CD4-positive, alpha-beta T cell treated with Interleukin-4 for 4 hours (primary cell): ENCODE results near the gene ENTPD2.
"Not testable (repeated sequence)": the region's sequence is repeated elsewhere in the genome, so short reads cannot be mapped to it uniquely, and the experiment has no call there.

Source experiments
- DNase-seq: peaks from one replicate; pipeline ENCODE4 v3.0.0-alpha.2; 2020

ENTPD2 gene

DNA sequence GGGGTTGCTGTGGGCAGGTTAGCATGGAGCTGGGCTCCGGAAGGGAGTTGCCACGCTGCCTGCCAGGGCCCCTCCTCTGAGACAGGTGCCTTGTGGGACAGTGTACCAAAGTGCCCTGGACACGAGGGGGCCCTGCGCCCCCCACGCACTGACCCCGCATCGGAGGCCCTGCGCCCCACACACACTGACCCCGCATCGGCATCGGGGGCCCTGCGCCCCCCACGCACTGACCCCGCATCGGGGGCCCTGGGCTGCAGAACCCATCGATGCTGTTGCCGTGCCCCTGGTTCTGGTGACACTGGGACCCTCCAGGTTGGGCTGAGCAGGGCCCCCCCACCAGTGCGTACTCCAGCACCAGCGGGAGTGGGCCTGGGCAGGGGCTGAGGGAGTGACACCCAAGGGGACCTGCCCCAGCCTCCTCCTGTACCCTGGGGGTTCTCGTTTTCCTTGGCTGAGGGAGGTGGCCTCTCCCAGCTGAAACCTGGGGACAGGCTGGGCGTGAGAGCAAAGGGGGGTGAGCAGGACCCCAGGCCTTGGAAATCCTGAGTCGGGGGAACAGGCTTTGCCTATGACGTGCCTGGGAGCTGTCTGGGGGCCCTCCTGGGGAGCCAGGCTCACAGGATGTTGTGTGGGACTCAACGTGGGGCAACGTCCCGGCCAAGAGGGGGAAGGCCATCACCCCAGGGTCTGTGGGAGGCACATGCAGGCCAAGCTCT lies 9.6 kb upstream of the ENTPD2 start:
- DNase-seq: no peak

DNA sequence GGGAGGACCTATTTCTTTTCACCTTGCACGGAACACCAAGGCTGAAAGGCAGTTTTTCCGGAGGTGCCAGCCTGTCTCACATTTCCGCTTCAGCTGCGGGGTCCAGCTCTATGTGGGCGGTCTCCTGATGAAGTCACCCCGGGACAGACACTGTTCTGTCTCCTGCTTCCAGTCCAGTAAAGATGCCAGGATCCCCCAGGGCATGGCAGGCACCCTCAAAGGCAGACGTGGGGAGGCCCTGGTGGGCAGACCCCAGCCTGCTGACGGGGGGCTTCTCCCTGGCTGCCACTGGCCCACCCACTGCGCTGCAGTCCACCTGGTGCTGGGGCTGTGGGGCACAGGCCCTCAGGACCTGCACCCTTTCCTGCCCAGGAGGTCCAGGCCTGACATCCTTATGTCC lies 8.9 kb upstream of the ENTPD2 start:
- DNase-seq: not testable (repeated sequence)

DNA sequence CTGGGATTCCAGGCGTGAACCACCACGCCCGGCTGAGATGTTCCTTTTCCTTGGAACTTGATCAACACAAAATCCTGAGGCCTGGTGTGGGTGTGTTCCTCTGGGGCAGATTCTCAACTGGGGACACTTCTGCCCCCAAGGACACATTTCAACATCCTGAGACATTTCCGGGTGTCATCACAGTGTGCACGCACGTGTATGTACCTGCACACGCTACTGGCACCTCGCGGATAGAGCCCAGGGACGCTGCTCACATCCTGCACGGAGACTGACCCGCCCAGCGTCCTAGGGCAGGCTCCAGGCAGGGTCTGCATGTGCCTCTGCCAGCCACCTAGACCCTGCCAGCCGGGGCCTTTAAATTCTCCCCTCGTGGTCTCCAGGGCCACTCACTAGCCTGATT lies 8.5 kb upstream of the ENTPD2 start:
- DNase-seq: no peak

DNA sequence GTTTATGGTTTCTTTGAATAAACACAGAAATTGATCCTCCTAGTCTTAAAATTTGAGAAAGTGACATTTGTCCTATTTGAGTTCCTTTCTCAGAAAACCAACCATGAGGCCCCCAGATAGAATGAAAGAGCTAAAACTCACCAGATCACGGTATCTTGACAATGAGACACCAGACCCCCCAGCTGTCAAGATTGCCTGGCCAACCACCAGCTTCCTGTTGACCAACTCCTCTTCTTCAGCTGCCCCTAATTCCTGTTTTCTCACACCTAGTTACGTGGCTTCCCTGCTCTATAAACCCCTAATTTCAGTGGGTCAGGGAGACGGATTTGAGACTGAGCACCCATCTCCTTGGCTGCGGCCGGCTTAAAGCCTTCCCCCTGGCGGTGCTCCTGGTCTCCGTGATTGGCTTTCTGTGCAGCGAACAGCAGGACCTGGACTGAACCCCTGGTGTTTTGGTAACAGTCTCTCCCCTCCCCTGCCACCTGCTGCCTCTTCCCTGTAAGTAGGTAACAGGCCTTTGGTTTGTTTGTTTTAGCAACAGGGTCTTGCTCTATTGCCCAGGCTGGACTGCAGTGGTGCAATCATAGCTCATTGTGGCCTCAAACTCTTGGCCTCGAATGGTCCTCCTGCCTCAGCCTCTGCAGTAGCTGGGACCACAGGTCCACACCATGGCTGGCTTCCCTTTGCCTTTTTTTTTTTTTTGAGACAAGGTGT lies 4.8 kb upstream of the ENTPD2 start:
- DNase-seq: no peak

DNA sequence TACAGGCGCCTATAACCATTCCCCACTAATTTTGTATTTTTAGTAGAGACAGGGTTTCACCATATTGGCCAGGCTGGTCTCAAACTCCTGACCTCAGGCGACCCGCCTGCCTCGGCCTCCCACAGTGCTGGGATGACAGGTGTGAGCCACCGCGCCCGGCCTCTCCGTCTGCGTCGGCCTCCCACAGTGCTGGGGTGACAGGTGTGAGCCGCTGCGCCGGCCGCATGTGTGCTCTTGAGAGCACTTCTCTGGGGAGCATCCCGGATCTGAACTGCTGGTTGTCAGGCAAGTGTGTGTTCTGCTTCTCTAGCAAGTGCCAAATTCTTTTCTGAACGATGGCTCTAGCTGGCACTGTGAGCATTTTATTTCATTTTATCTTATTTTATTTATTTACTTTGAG lies 3.7 kb upstream of the ENTPD2 start:
- no peak for DNase-seq

DNA sequence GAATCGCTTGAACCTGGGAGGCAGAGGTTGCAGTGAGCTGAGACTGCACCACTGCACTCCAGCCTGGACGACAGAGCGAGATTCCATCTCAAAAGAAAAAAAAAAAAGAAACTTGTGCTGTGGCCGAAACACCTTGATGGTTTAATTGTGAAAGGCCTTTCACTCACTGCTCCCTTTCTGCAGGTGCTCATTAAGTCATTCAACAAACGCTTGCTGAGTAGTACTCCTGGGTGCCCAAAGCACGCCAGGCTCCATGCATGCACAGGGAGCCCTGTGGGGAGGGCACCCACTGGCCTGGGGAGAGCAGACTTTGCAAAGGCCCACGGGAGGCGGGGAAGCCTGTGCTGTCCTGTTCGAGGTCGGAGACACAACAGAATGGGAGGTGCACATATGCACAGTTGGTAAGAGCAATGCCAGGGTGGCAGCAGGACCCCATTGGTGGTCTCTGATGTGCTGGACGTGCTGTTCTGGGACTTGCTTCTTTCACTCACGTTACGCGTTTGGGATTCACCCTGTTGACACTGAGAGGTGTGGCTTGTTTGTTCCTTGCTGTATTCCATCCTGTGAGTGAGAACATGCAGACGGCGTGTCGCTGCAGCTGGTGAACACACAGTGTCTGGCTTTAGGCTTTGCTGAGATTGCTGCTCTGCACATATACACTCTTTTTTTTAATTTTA lies 3.0 kb upstream of the ENTPD2 start:
- DNase-seq: no peak

DNA sequence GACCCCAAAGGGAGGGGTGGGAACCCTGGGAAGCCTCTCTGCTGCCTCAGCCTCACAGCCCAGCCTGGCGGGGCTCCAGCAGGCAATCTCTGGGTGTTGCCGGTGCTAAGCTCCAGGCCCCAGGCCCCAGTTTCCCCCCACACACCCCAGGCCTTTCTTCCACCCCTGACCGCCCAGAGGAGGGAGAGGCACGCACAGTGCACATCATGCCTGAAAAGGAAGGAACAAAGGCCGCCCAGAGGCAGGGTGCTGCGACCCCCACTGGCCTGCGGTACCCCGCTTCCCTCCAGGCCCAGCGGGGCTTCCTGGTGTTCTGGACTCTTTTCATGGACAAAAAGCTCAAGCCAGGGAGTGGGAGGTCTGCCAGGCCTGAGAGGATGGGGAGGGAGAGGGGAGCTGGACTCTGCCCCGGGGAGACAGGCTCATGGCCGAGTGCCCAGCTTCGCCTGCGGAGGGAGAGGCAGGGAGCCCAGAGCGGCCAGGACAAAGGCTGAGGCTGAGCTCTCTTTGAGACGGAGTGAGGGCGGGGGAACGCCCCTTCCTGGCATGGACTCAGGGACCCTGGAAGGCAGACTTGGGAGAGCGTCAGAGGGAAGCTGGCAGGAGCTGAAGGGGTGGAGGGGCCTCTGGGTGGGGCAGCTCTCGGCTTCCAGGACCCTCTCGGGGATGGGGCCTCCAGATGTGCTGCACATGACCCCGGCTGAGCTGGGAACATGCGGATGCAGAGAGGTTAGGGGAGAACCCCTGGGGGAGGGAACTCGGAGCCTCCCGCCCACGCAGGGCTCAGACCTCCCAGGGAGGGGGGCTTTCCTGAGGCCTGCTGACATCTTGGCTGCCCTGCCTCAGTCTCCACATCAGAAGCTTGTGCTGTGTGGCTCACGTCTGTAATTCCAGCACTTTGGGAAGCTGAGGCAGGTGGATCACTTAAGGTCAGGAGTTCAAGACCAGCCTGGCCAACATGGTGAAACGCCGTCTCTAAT lies 1.8 kb upstream of the ENTPD2 start:
- no peak for DNase-seq

DNA sequence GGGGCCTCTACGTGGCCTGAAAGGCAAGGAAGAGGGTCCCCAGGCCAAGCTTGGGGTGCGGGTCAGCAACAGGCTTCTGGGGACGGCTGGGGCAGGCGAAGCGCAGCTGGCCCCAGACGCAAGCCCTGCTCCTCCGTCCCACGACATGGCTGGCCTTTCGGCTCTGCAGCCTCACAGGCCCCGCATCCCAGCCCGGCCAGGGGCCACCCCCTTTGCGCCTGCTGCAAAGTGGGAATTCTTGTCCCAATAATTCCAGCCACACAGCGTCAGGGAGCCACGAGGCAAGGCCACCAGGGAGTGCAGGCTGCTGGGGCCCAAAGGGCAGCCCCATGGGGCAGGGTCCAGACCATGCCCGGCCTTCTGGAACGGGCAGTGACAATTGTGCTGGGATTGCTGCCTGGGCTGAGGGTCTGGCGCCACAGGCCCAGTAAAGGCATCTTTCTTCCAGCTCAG lies 1.1 kb upstream of the ENTPD2 start:
- DNase-seq: no peak

DNA sequence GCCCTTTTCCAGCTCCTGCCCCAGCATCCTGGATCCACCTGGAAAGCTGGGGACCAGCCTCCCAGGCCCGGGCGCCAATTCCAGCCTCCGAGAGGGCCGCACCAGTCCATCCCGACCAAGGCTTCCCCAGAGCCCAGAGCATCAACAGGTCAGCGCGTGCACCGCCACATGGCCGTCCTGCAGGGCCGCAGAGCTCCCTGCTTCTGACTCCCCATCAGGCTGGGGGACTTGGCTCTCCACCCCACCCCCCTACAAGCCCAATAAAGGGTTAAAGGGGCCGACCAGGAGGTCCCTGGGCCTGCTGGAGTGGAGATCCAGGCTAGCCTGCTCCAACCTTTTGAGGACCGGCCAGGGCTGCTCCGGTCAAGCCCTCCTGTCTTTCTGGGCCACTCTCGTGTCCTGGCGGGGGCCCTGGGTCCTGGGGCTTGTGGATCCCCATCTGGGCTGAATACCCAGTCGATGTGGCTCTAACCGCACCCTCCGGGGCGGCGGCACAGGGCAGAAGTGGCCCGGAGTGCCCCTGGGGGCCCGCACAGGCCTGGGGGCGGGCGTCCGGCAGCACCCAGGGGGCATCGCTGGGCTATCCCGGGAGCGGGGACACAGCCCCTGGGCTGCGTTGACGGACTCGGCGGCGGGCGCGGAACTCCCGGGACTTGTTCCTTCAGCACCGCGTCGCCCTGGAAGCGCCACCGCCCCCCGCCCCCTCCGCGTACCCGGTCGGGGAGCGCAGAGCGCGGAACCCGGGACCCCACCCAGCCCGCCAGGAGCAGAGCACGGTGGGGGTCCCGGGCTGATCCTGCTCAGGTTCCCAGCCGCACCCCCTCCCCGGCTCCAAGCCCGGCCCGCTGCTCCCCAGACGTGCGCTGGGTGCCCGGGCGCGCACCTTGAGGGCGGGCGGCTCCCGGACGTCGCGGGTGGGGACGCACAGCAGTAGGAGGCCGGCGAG lies 590 bp downstream of the ENTPD2 start:
- DNase-seq: no peak

DNA sequence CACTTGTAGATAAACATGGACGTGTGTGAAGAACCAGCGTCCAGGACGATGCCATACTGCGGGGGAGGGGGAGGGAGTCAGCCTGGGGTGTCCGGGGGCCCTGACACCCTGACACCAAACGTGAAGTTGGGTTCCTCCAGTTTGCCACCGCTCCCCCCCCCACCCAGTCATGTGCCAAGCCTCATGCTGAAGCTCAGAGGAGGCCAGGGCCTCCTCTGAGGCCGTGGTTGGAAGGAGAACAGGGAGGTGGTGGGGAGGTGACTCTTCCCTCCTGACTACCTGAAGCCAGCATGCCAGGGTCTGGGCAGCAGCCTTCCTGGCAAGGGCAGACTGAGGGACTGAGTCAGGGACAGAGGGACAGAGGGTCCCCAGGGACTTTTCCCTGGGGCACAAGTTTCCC lies 1.6 kb downstream of the ENTPD2 start:
- DNase-seq: no peak

DNA sequence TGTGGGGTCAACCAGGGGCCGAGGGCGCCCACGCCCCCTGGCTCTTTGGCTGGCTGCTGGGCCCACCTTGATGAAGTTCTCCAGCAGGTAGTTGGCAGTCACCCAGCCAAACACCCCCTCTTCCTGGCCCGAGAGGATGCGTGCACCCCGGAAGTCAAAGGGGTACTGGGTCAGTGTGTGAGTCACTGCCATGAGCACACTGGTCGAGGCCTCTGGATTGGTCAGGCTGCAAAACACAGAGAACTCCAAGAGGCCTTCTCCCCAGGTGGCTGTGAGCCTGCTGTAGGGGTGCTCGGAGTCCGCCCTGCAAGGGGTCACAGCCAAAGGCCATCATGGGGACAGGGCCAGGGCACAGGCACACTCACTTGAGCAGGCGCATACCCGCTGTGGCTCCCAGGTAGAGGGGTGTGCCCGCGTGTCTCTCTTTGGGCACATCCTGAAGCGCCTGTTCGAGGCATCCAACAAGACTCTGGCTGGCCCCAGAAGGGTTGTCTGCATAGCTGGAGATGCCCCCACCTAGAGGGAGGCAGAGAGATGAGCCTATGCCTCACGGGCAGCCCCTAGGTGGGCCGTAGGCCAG lies 2.6 kb downstream of the ENTPD2 start:
- DNase-seq: no peak

DNA sequence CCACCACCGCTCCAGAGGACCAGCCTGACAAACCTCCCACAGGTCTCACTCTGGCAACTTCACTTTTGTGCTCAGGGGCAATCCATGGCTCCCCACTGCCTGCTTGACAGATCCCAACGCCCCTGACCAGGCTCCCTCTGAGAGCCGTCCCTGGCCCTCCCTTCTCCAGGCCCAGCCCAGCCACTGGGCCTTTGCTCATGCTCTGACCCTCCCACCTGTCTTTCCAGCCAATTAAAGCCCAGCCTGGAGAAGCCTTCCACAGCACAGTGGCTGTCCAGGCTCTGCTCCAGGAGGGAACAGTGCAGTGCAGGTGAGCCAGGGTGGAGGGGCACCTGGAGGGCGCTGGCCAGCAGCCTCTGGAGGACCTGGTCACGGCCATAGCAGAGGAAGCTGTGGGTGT lies 3.3 kb downstream of the ENTPD2 start:
- DNase-seq: no peak

DNA sequence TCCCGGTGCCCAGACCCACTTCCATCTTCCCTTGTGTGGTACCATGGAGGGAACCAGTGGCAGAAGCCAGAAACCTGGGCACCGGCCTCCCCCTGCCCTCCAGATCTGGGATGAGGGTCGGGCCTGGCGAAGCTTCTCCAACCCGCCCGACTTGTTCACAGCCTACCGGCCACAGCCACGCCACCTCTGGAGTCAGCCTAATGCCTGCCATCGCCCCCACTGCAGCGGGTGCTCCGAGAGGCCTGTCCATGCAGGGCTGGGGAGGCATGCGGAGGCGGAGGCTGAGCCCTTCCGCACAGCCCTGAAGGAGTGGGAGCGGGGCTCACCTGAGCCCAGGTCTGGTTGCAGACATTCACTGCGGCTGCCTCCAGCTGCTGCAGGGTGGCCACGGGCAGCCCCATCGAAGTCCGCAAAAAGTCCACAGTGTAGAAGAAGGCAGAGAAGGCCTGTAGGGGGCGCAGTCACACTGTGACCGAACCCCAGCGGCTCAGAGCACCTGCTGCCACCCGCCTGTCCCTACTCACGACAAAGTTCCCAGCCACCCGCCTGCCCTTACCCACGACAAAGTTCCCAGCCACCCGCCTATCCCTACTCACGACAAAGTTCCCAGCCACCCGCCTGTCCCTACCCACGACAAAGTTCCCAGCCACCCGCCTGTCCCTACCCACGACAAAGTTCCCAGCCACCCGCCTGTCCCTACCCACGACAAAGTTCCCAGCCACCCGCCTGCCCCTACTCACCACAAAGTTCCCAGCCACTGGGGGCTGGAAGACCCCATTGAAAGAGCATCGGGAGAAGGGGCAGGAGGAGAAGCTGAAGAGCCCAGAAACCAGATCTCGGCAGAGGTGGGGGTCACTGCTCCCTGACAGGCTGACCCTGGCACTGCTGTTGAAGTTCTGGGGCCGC lies 4.1 kb downstream of the ENTPD2 start:
- DNase-seq: peak; percentile 48

DNA sequence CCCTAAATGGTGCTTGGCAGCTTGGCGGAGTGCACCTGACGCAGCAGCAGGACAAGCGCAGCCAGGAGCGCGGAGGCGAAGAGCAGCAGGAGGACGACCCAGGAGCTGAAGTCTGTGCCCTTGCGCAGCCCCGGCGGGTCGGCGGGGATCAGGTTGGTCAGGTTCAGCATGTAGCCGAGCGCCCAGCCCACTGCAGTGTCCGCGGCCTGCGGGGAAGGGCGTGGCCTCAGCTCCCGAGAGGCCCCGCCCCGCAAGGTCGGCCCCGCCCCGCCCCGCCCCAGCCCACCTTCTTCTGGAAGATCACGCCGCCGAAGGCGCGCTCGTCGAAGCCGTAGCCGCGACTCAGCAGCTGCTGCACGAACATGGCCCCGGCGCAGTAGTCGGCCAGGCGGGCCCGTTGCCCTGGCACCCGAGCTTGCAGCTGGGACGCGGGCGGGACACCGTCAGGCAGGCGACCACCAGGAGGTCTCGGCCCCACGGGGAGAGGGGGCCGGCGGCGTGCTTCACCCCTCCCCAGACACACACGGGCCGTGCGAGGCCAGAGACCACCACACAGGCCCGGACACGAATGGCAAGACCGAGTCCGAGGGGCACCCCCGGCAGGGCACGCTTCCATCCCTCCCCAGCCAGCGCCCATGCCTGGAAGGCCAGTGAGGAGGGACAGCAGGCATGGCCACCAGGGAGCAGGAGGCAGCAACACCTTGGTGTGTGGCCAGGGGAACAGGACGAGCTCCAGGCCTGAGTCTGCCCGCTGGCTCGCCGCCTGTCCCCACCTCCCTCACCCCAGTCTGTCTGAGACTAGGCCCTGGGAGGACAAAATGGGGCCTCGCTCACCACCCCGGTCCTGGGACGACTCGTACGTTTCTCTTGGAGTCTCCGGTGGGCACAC lies 5.0 kb downstream of the ENTPD2 start:
- no peak for DNase-seq

DNA sequence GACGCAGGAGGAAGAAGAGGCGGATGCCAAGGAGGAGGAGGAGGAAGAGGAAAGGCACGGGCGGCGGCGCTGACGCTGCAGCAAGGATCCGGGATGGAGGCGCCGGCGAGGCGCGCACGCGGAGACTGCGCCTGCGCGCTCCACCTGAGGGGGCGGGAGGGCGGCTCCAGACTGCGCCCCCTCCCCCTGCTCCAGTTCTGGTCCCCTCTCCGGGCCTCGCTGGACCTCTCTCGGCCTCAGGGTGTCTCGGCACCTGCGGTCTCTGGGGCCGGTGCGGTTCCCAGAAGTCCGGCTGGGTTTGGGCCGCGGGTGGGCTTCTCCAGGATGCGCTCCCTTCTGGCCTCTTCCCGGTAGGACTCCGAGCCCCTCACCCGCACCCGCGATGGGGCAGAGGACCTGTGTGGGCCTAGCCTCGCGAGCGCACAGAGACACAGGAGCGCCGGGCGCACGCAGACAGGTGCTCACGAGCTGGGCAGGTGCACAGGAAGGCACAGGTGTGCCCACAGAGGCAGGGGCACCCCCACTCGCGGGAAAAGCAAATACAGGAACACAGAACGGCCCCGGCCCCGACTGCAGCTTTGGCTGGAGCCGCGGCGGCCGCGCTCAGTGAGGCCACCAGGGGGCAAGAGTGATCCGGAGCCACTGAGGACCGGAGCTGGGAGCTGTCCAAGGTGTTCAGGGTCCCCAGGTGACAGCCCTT lies 7.6 kb downstream of the ENTPD2 start, which contains the start of gene NPDC1:
NPDC1 (minus strand) TSS at position 90 of the 700 bp plus-strand sequence. CDS start 188 bp downstream, outside the sequence.
- DNase-seq: peak; percentile 74

DNA sequence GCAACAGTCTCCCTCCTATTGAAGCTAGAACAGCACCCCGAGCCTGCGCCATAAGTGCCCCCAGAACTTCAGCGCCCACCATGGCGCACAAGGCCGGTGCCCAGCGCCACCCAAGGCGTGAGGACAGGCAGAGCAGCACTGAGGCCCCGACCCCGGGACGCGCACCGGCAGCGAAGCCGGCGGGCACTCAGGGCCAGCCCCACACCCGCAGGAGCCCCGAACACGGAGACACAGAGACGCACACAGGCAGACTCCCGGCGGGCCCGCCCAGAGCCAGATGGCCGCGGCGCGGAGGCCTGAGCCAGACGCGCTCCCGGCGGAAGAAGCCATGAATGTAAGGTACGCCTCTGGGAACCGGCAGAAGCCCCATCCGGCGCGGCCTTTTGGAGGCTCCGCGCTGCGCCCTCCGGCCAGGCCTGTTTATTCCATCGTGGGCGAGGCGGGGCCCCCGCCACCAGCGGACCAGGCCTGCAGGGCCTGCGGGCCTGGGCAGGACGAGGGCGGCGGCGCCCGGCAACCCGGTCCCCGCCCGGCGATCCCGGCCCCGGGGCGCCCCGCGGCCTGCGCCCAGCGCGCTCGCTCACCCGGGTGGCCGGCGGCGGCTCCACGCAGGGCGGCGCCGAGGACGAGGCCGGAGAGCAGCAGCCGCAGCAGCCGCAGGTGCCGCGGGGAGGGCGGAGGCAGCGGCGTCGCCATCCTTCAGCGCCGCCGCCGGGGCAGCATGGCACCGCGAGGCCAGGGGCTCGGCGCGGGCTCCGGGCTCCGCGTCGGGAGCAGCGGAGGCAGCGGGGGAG lies 8.4 kb downstream of the ENTPD2 start:
- no peak for DNase-seq

DNA sequence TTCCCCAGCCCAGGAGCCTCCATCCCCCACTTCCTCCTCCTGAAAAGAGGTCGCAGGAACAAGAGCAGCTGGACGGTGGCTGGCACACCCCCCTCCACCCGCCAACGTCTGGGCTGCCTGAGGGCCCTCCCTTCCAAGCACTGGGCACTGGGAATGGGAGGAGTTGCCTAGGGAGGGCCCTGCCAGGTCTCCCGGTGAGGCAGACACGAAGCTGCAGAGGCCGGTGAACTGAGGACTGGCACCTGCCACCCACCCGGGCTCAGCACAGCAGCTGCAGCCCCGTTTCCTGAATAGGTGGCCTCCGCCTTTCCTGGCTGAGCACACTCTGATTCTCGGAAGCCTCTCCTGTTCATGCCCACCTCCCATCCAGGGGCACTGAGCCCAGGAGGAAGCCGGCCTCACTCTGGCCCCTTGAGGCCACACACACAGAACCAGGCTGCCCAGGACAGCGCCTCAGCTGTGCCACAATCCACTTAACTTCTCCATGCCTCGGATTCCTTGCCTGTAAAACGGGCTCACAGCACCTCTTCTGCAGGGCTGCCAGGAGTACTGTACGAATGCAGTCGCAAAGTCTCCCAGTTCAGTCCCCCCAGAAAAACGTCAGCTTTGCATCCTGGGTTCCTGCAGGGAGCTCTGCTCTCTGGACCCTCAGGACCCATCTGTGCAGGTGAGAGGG lies 9.2 kb downstream of the ENTPD2 start:
- DNase-seq: no peak
